ENCODE measurements around the gene PDE1C.

The PDE1C gene

DNA sequence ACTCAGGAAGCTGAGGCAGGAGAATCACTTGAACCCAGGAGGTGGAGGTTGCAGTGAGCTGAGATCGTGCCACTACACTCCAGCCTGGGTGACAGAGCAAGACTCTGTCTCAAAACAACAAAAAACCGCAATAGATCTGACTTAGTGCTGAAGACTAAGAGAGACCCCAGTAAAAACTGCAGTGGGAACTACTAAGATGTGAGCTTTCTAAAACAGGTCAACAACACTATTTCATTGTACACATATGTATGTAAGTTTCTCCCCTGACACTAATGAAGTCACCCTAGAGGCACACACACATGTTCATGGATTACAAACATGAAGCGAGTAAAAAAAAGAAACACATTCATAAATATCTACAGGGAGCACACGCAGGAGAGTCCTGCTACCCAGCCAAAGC, 68.3 kb downstream of the PDE1C start:
- in situ Hi-C loops (cut with MboI; ENCODE audit: low sequenced_read_pairs), result no loop called here

DNA sequence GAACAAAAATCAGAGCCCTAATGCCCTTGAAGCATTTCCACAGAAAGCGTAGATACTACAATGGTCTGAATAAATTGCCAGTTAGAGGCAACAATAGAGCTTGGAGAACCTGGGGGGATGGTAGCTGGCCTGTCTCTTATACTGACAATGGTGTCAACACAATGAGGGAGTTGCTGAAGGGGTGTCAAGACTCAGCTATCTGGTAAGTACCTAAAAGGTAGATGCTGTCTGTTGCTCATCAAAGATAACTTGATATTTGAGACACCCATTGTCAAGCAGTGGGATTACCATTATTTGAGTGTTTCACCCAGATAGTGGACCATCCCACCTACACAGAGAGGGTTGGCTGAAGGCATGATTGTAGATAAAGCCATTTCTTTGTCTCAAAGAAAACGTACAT, 72.8 kb downstream of the PDE1C start:
- in situ Hi-C loops (cut with MboI; ENCODE audit: low sequenced_read_pairs), result no loop called here

DNA sequence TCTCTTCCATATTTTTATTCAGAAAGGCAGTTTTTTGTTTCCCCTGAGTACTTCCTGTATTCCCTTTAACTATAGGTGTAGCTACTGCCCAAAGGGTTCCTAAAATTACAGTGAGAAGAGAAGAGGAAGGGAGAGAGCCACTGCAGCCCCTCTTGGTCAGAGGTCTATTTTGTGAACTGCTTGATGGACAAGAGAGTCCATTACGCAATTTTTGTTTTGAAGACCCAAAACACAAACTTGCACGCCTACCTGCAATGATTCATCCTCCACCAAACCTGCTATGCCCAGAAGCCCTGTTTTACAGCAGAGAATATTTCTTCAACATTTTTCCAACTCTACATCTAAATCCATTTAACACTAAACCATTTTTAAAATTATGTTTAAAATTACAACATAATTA, 75.1 kb downstream of the PDE1C start:
- in situ Hi-C loops (cut with MboI; ENCODE audit: low sequenced_read_pairs), result no loop called here

GRCh38 chr7:31991846-31992245, 78.4 kb downstream of the PDE1C start:
- in situ Hi-C loops (cut with MboI; ENCODE audit: low sequenced_read_pairs), result no loop called here

GRCh38 chr7:31991406-31991805, 78.8 kb downstream of the PDE1C start:
- in situ Hi-C loops (cut with MboI; ENCODE audit: low sequenced_read_pairs), result no loop called here

- in situ Hi-C loops (cut with MboI; ENCODE audit: low sequenced_read_pairs), result no loop called here
Measured at GRCh38 chr7:31986878-31987518, 83.2 kb downstream of the PDE1C start.

- in situ Hi-C loops (cut with MboI; ENCODE audit: low sequenced_read_pairs), result no loop called here
Measured at GRCh38 chr7:31982962-31983361, 87.2 kb downstream of the PDE1C start.

DNA sequence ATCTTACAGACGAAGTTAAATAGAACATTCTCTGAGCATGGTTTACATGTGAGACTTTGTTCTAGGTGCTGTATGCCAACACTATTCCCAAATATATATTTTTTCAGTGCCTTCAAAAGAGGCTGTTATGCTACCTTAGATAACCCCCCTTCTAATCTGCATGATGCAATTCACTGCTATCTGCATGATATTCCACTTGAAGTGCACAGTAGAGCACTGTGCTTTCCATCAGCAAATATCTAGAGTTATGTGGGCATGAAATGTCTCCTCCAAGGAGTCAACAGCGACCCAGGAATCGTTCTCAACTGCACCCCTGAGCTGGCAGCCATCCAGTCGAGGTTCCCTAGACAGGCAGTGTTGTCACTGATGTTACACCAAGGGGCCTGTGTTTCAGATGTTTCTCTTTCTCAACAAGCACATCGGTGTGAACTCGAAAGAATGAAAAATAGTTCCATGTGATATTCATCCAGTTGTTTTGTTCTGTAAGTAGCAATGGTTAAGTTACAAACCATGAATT, 88.3 kb downstream of the PDE1C start:
- in situ Hi-C loops (cut with MboI; ENCODE audit: low sequenced_read_pairs), result no loop called here

- in situ Hi-C loops (cut with MboI; ENCODE audit: low sequenced_read_pairs), result no loop called here
Measured at GRCh38 chr7:31979690-31980330, 90.4 kb downstream of the PDE1C start.

DNA sequence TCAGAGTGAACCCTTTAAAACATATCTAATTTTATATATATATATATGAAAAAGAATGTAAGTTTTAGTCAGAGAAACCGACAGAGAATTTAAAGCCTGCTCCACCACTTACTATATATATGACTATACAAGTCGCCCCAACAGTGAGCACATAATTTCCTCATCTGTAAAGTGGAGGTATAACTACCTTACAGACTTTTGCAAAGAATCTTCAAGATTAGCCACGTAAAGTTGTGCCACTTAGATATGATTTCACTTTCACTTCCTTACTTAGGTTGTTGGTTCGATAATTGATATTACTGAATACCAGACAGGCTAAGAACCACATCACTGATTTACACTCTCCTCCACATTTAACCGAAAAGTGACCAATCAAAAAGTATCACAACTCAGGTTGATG, 94.7 kb downstream of the PDE1C start:
- in situ Hi-C loops (cut with MboI; ENCODE audit: low sequenced_read_pairs), result no loop called here

GRCh38 chr7:31974351-31974750, 95.9 kb downstream of the PDE1C start:
- in situ Hi-C loops (cut with MboI; ENCODE audit: low sequenced_read_pairs), result no loop called here

- in situ Hi-C loops (cut with MboI; ENCODE audit: low sequenced_read_pairs), result no loop called here
Measured at GRCh38 chr7:31971049-31971667, 99.0 kb downstream of the PDE1C start.

GRCh38 chr7:31970501-31970900, 99.7 kb downstream of the PDE1C start:
- in situ Hi-C loops (cut with MboI; ENCODE audit: low sequenced_read_pairs), result no loop called here

DNA sequence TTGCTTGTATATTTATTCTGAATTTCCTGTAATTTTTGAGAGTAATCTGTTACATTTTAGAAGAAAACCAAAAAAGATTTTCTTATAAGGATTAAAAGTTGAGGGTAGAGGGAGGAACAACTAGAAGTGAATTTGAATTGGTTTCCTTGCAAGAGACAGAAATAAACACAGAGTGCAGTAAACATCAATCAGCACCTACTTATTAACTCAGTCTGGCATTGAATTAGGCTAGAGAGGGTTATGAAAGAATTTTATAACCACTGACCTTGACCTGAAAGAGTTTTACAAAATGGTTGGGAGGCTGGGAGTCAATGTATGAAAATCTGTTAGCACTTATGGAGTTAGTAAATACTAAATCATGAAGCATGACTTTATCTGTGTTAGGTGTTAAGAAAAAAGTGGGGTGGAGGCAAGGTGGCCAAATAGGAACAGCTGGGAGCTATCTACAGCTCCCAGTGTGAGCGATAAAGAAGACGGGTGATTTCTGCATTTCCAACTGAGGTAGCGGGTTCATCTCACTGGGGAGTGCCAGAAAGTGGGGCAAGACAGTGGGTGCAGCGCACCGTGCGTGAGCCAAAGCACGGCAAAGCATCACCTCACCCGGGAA, 106.5 kb downstream of the PDE1C start:
- in situ Hi-C loops (cut with MboI; ENCODE audit: low sequenced_read_pairs), result no loop called here

GRCh38 chr7:31962246-31962645, 108.0 kb downstream of the PDE1C start:
- in situ Hi-C loops (cut with MboI; ENCODE audit: low sequenced_read_pairs), result no loop called here

GRCh38 chr7:31958226-31958625, 112.0 kb downstream of the PDE1C start:
- in situ Hi-C loops (cut with MboI; ENCODE audit: low sequenced_read_pairs), result no loop called here

GRCh38 chr7:31957756-31958155, 112.5 kb downstream of the PDE1C start:
- in situ Hi-C loops (cut with MboI; ENCODE audit: low sequenced_read_pairs), result no loop called here

GRCh38 chr7:31957090-31957720, 113.0 kb downstream of the PDE1C start:
- in situ Hi-C loops (cut with MboI; ENCODE audit: low sequenced_read_pairs), result no loop called here

GRCh38 chr7:31955641-31956040, 114.6 kb downstream of the PDE1C start:
- in situ Hi-C loops (cut with MboI; ENCODE audit: low sequenced_read_pairs), result no loop called here

DNA sequence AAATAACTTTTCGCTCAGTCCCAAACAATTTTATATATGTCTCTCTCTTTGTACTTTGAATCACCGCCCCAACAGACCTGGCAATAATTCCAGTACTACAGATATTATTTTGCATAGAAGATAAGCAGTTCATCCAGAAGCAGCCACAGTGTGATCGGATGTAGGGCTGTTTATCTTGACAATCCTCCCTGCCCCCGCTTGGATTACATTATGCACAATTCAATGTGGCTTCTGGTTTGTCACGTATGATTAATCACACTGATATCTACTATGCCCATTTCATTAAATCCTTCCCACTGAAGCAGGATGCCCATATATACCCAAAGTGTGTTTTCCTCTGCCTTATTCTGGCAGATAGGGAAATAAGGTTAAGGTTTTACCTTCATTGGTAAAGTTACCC, 115.2 kb downstream of the PDE1C start:
- in situ Hi-C loops (cut with MboI; ENCODE audit: low sequenced_read_pairs), result no loop called here

DNA sequence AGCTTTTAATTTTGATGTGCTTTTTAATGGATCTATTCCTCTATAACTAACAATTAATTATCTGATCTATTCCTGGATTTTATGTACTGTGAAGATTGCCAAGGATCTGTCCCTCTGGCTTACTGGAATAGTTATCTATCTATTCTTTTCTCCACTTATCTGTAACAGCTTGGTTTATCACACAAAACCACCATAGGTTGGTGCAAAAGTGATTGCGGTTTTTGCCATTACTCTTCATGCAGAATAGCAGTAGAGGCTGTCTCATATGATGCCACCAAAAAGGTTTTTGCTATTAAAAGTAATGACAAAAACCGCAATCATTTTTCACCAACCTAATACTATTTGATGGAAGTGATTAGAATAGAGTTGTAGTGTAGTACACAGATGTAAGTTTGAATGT, 115.7 kb downstream of the PDE1C start:
- in situ Hi-C loops (cut with MboI; ENCODE audit: low sequenced_read_pairs), result no loop called here

Measured in HL-60/S4 treated with phorbol 12-myristate 13-acetate at 8.2 ng/mL for 4 days and 3 days (cell line).